NCI-H2196 treated with DMSO at 0.1 percent for 48 hours (cell line): ENCODE results near the gene CYB561.

ENCODE experiments used
- DNase-seq: peaks from one replicate; lab custom pipeline; 2025; ENCODE audit not compliant: unreplicated experiment; lab: John Stamatoyannopoulos, UW

The CYB561 gene

GRCh38 chr17:63418540-63418939 is 27.6 kb downstream of the CYB561 start:
- DNase-seq, result no peak

GRCh38 chr17:63414222-63414621 is 31.9 kb downstream of the CYB561 start:
- no peak for DNase-seq

- no peak for DNase-seq
Observed at GRCh38 chr17:63413128-63413527, 33.0 kb downstream of the CYB561 start.

- no peak for DNase-seq
Observed at GRCh38 chr17:63412234-63412633, 33.9 kb downstream of the CYB561 start.

- DNase-seq, result no peak
Observed at GRCh38 chr17:63407741-63408330, 38.3 kb downstream of the CYB561 start.

- peak; percentile 81 for DNase-seq
Observed at GRCh38 chr17:63406689-63407330, 39.3 kb downstream of the CYB561 start.

- peak; percentile 43 for DNase-seq
Observed at GRCh38 chr17:63405741-63406261, 40.3 kb downstream of the CYB561 start.

GRCh38 chr17:63405020-63405419 is 41.1 kb downstream of the CYB561 start:
- DNase-seq, result no peak

GRCh38 chr17:63402431-63403212 is 43.5 kb downstream of the CYB561 start:
- DNase-seq, result no peak

GRCh38 chr17:63399856-63400255 is 46.2 kb downstream of the CYB561 start:
- DNase-seq, result no peak

GRCh38 chr17:63399316-63399715 is 46.8 kb downstream of the CYB561 start:
- no peak for DNase-seq

- DNase-seq, result no peak
Observed at GRCh38 chr17:63398680-63399079, 47.4 kb downstream of the CYB561 start.

- no peak for DNase-seq
Observed at GRCh38 chr17:63395075-63395805, 50.9 kb downstream of the CYB561 start.

- no peak for DNase-seq
Observed at GRCh38 chr17:63390090-63390489, 56.0 kb downstream of the CYB561 start.

- no peak for DNase-seq
Observed at GRCh38 chr17:63387656-63388340, 58.3 kb downstream of the CYB561 start.

- no peak for DNase-seq
Observed at GRCh38 chr17:63382826-63383225, 63.3 kb downstream of the CYB561 start.
